ENCODE data around the gene LCE1B. TPM values are rescaled to one million over a fixed set of nuclear protein-coding genes. Genes with fewer than 3 reads are reported as not detected.

Gene LCE1B
- total and polyA plus RNA-seq, 10 of the 15 experiments (the other 5 are each of a cell fraction or from before 2014, with no cell fraction given) = 0.13 to 3.3 (median 0.60) TPM; not detected in 2

GRCh38 chr1:152783095-152783494 lies 28.7 kb upstream of the LCE1B start:
- no peak for FAIRE-seq
- CTCF ChIA-PET = no interaction called here
- H3K27ac ChIP-seq (ENCODE audit: control insufficient read depth, insufficient read depth) = no peak overlapping the region
- no peaks in the 10 kb centered on the region for H3K4me1 ChIP-seq (ENCODE audit: control insufficient read depth, insufficient read depth, low read length)
- POLR2A ChIA-PET = no interaction called here
- SMC1A ChIA-PET (ENCODE audit: uncharacterized antibody, unreplicated experiment) = no interaction called here
- in situ Hi-C loops (cut with MboI) (no loop called here), intact Hi-C loops (cut with micrococcal nuclease; ENCODE audit: unreplicated experiment) (no loop called here)
- ATAC-seq = no peak
- WGBS (ENCODE audit: insufficient coverage, insufficient replicate concordance, low lambda C conversion rate, missing lambda C conversion rate) = 0% methylated on average over 2 of the region's 2 CpGs
- H2AFZ ChIP-seq (ENCODE audit: control insufficient read depth, low read depth, low read length) = no peak overlapping the region
- RAD21 ChIA-PET (ENCODE audit: unreplicated experiment) = no interaction called here
- H3K9me3 ChIP-seq (replicated peaks; ENCODE audit: control insufficient read depth, insufficient read depth, low read length) = no peaks in the 10 kb centered on the region; the same call in 2 of the 3 replicates
- no peaks in the 10 kb centered on the region for H3K79me2 ChIP-seq (ENCODE audit: control insufficient read depth, insufficient read depth, low read length)
- H3K4me2 ChIP-seq (ENCODE audit: control insufficient read depth, insufficient read depth) = no peak overlapping the region
- no peak overlapping the region for H3K9ac ChIP-seq (ENCODE audit: control insufficient read depth, insufficient read depth, low read length)
- no TSS peak for BruUV-seq (replicated peaks)
- DNase-seq (ENCODE audit: low read depth, low spot score) = no peak
- peaks cover 0 to 8% of the 10 kb centered on the region in 2 experiments for H3K27me3 ChIP-seq (replicated peaks in 1 of 2; ENCODE audit: control insufficient read depth in 2 of 2, insufficient read depth in 2 of 2, low read length in 1 of 2)
- no peaks in the 10 kb centered on the region for H4K20me1 ChIP-seq (ENCODE audit: control insufficient read depth, insufficient read depth)
- no peaks in the 10 kb centered on the region for H3K36me3 ChIP-seq (ENCODE audit: control insufficient read depth in 2 of 2, insufficient read depth in 2 of 2, low read length in 1 of 2)
- no peak overlapping the region for H3K4me3 ChIP-seq
- no peak for TF ChIP-seq BMI1 (IDR thresholded peaks at IDR 0.05; ENCODE audit: borderline replicate concordance)
- no peak for TF ChIP-seq SREBF1 (IDR thresholded peaks at IDR 0.05; ENCODE audit: low read length)
- TF ChIP-seq, protein P1, sequence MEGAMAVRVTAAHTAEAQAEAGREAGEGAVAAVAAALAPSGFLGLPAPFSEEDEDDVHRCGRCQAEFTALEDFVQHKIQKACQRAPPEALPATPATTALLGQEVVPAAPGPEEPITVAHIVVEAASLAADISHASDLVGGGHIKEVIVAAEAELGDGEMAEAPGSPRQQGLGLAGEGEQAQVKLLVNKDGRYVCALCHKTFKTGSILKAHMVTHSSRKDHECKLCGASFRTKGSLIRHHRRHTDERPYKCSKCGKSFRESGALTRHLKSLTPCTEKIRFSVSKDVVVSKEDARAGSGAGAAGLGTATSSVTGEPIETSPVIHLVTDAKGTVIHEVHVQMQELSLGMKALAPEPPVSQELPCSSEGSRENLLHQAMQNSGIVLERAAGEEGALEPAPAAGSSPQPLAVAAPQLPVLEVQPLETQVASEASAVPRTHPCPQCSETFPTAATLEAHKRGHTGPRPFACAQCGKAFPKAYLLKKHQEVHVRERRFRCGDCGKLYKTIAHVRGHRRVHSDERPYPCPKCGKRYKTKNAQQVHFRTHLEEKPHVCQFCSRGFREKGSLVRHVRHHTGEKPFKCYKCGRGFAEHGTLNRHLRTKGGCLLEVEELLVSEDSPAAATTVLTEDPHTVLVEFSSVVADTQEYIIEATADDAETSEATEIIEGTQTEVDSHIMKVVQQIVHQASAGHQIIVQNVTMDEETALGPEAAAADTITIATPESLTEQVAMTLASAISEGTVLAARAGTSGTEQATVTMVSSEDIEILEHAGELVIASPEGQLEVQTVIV (IDR thresholded peaks at IDR 0.05; ENCODE audit: borderline replicate concordance, partially characterized antibody) = no peak
- TF ChIP-seq, protein P2, sequence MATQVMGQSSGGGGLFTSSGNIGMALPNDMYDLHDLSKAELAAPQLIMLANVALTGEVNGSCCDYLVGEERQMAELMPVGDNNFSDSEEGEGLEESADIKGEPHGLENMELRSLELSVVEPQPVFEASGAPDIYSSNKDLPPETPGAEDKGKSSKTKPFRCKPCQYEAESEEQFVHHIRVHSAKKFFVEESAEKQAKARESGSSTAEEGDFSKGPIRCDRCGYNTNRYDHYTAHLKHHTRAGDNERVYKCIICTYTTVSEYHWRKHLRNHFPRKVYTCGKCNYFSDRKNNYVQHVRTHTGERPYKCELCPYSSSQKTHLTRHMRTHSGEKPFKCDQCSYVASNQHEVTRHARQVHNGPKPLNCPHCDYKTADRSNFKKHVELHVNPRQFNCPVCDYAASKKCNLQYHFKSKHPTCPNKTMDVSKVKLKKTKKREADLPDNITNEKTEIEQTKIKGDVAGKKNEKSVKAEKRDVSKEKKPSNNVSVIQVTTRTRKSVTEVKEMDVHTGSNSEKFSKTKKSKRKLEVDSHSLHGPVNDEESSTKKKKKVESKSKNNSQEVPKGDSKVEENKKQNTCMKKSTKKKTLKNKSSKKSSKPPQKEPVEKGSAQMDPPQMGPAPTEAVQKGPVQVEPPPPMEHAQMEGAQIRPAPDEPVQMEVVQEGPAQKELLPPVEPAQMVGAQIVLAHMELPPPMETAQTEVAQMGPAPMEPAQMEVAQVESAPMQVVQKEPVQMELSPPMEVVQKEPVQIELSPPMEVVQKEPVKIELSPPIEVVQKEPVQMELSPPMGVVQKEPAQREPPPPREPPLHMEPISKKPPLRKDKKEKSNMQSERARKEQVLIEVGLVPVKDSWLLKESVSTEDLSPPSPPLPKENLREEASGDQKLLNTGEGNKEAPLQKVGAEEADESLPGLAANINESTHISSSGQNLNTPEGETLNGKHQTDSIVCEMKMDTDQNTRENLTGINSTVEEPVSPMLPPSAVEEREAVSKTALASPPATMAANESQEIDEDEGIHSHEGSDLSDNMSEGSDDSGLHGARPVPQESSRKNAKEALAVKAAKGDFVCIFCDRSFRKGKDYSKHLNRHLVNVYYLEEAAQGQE (IDR thresholded peaks at IDR 0.05; ENCODE audit: low read depth, low read length) = no peak
- TF ChIP-seq, protein P3, sequence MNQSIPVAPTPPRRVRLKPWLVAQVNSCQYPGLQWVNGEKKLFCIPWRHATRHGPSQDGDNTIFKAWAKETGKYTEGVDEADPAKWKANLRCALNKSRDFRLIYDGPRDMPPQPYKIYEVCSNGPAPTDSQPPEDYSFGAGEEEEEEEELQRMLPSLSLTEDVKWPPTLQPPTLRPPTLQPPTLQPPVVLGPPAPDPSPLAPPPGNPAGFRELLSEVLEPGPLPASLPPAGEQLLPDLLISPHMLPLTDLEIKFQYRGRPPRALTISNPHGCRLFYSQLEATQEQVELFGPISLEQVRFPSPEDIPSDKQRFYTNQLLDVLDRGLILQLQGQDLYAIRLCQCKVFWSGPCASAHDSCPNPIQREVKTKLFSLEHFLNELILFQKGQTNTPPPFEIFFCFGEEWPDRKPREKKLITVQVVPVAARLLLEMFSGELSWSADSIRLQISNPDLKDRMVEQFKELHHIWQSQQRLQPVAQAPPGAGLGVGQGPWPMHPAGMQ (IDR thresholded peaks at IDR 0.05; ENCODE audit: borderline replicate concordance) = no peak
- TF ChIP-seq RFX5 (IDR thresholded peaks at IDR 0.05; ENCODE audit: low read depth, low read length) = no peak
- TF ChIP-seq NR2C2 (IDR thresholded peaks at IDR 0.05; ENCODE audit: borderline replicate concordance, control insufficient read depth, insufficient read length, low read depth) = no peak
- no peak for TF ChIP-seq NFYB (IDR thresholded peaks at IDR 0.05; ENCODE audit: insufficient read depth, low read depth, low read length)
- TF ChIP-seq, protein P4, sequence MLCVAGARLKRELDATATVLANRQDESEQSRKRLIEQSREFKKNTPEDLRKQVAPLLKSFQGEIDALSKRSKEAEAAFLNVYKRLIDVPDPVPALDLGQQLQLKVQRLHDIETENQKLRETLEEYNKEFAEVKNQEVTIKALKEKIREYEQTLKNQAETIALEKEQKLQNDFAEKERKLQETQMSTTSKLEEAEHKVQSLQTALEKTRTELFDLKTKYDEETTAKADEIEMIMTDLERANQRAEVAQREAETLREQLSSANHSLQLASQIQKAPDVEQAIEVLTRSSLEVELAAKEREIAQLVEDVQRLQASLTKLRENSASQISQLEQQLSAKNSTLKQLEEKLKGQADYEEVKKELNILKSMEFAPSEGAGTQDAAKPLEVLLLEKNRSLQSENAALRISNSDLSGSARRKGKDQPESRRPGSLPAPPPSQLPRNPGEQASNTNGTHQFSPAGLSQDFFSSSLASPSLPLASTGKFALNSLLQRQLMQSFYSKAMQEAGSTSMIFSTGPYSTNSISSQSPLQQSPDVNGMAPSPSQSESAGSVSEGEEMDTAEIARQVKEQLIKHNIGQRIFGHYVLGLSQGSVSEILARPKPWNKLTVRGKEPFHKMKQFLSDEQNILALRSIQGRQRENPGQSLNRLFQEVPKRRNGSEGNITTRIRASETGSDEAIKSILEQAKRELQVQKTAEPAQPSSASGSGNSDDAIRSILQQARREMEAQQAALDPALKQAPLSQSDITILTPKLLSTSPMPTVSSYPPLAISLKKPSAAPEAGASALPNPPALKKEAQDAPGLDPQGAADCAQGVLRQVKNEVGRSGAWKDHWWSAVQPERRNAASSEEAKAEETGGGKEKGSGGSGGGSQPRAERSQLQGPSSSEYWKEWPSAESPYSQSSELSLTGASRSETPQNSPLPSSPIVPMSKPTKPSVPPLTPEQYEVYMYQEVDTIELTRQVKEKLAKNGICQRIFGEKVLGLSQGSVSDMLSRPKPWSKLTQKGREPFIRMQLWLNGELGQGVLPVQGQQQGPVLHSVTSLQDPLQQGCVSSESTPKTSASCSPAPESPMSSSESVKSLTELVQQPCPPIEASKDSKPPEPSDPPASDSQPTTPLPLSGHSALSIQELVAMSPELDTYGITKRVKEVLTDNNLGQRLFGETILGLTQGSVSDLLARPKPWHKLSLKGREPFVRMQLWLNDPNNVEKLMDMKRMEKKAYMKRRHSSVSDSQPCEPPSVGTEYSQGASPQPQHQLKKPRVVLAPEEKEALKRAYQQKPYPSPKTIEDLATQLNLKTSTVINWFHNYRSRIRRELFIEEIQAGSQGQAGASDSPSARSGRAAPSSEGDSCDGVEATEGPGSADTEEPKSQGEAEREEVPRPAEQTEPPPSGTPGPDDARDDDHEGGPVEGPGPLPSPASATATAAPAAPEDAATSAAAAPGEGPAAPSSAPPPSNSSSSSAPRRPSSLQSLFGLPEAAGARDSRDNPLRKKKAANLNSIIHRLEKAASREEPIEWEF (IDR thresholded peaks at IDR 0.05; ENCODE audit: insufficient replicate concordance, low read depth, low read length) = no peak
- no peak for TF ChIP-seq CBX3 (IDR thresholded peaks at IDR 0.05; ENCODE audit: borderline replicate concordance, low read depth)
- no peak for TF ChIP-seq TAF1 (IDR thresholded peaks at IDR 0.05; ENCODE audit: borderline replicate concordance, low read depth, low read length)
- TF ChIP-seq POLR2A (IDR thresholded peaks at IDR 0.05; ENCODE audit: low read depth, low read length) = no peak
- TF ChIP-seq TBL1XR1 (IDR thresholded peaks at IDR 0.05; ENCODE audit: low read depth, low read length) = no peak

All from GM12878 (cell line).